ENCODE results near the gene RYR2.
"Not testable (repeated sequence)": the region's sequence is repeated elsewhere in the genome, so short reads cannot be mapped to it uniquely, and the experiment has no call there.

RYR2 gene

GRCh38 chr1:237074371-237075117, 32.6 kb downstream of the RYR2 start:
- no peak for DNase-seq (ENCODE audit: low read depth, low spot score)

DNA sequence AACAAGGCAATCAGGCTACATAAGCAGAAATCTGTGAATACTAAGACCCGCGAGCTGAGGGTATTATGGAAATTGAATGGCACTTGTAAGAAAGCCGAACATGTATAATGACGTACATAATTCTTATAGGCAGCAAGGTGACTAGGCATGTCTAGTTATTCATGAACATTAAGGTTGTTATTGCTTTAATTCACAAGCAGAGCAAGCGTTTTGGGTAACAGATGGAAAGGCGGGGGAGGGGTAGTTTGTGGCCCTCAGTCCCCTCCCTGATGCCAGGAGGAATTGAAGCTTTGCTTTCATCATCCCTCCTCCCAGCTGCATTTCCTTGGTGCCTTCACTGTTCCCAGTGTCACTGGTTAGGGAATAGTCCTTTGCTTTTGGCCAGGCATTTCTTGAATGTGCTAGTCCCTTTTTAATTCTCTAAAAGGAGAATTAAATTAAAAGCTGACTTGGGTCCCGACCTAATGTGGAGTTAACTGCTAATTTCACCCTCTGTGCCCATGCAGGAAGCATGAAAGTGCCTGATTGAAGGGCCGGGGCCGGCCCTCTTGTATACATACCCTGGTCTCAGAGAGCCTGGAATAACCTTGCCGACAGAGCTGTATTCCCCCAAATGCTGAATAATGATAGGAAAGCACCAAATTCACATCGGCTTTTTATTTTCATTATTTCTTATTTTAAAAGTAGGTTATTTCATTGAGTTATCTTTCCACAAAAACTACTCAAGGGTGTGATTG, 42.5 kb downstream of the RYR2 start:
- DNase-seq (ENCODE audit: low read depth, low spot score) = no peak

DNA sequence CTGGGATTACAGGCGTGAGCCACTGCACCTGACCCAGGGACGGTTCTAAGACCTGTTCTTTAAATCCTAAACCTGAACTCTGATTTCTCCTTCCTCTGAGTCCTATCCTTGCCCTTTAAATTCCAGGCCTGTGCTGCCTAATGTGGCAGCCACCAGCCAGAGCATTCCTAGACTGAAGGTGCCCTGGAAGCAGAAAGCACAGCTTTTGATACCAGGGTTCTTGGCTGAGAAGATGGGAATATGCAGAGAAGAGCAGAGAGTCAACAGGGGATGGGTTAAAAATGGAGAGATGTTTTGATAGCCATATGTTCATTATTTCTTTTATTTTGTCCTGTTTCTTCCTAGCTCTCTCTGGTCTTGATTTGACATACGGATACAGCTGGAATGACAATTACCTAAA, 49.7 kb downstream of the RYR2 start:
- no peak for DNase-seq (ENCODE audit: low read depth, low spot score)

DNA sequence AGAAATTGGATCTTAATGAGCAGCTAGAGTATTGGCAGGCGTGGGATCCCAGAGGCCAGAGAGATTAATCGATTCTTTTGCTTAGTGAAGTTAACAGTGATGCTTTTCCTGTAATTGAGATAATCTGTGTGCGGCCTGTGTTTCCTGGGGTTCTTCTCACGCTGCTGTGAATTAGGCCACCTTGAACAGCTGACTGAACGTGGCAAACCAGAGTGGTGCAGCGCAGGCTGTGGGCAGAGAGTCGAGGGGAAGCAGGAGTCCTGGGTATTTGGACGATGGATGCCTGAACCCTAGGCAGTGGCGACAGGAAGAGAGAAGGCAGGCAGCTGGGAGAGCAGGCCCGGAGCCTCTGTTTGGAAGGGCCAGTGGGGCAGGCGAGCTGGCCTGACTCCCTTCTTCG, 51.7 kb downstream of the RYR2 start:
- DNase-seq (ENCODE audit: low read depth, low spot score) = no peak

GRCh38 chr1:237098541-237098940, 56.6 kb downstream of the RYR2 start:
- no peak for DNase-seq (ENCODE audit: low read depth, low spot score)

- no peak for DNase-seq (ENCODE audit: low read depth, low spot score)
Measured at GRCh38 chr1:237103021-237103420, 61.0 kb downstream of the RYR2 start.

DNA sequence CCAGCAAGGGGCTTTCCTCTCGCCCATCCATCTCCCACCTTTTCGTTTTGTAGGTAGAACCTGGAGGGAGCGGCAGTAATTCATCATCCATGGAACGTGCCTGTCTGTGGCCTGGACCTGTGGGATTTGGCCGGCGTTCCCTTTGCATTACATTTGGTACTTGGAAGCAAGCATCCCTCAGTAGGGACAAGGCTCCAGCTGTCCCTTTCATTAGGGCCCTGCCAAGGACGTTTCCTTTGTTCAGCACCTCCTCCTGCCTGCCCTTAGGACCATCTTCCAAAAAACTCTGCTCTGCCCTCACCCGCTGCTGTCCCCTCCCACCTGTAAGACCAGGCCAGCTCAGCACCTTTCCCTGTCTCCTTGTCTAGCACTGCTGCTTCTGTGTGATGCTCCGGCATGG, 62.1 kb downstream of the RYR2 start:
- DNase-seq (ENCODE audit: low read depth, low spot score) = no peak

GRCh38 chr1:237105826-237106225, 63.8 kb downstream of the RYR2 start:
- DNase-seq (ENCODE audit: low read depth, low spot score) = no peak

DNA sequence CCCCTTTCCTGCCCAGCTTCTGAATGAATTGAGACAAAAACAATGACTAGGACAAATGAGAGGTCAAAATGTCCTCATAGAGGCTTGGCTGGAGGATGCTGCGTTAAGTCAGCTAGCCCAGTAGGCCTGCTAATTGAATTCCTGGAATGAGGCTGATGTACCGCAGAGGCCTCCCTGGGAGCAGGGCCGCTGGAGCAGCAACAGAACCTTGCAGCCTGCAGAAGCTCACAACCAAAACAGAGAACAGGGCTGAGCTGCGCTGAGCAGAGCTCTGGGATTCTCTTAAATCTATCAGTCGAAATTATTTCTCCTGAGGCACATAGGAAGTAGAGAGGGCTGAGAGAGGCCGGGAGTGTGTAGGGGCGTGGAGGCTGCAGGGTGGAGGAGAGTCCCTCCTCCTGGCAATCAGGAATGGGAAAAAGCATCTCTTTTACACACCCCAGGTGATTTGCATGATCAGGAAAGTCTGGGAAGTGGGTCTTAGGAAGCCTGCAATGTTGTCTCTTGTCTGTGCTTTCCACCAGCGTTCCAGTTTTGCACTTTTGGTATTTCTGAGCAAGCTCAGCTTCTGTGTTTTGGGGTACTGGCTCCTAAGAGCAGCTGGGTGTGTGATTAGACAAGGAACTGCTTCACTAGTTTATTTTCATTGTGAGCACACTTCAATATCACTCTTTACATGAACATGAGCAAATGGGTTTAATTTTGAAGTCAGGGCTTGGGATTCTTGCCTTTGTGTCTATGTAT, 66.5 kb downstream of the RYR2 start:
- DNase-seq (ENCODE audit: low read depth, low spot score) = no peak

GRCh38 chr1:237111807-237112206, 69.8 kb downstream of the RYR2 start:
- no peak for DNase-seq (ENCODE audit: low read depth, low spot score)

DNA sequence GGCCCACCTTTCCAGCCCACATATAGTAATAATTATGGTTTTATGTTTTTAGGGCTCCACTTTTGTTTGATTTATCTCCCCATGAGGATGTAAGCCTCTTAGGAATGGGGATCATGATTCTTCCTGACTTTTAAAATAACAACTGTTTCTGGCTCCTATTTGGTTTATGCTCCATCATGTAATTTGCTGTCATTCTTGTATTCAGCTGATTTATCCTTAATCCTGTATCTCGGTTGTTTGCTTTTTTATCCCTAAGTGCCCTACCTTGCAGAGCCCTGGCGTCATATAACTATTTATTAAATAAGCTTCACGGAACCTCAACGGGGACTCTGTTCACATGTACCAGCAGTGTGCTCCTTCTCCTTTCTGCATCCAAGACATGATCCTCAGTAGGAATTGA, 70.7 kb downstream of the RYR2 start:
- DNase-seq (ENCODE audit: low read depth, low spot score) = no peak

DNA sequence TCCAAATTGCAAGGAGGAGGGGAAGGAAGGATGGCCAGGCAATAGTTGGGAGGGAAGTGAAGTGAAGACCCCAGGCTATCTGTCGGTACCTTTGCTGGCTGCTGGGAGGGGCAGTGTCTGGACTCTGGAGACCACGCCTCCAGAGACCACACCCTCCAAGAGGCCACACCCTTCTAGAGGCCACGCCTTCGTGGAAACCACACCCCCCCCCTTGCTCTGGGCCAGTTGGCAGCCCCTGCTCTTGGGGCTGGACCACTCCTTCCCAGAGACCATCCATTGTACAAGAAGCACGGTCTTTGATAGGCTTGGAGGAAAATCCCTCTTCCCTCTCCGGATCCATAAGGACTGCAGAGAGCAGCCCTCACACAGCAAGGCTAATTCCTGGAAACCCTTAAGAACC, 73.1 kb downstream of the RYR2 start:
- DNase-seq (ENCODE audit: low read depth, low spot score) = no peak

GRCh38 chr1:237119091-237119490, 77.1 kb downstream of the RYR2 start:
- no peak for DNase-seq (ENCODE audit: low read depth, low spot score)

- DNase-seq (ENCODE audit: low read depth, low spot score) = no peak
Measured at GRCh38 chr1:237120683-237121082, 78.7 kb downstream of the RYR2 start.

GRCh38 chr1:237124856-237125462, 83.0 kb downstream of the RYR2 start:
- DNase-seq (ENCODE audit: low read depth, low spot score) = no peak

DNA sequence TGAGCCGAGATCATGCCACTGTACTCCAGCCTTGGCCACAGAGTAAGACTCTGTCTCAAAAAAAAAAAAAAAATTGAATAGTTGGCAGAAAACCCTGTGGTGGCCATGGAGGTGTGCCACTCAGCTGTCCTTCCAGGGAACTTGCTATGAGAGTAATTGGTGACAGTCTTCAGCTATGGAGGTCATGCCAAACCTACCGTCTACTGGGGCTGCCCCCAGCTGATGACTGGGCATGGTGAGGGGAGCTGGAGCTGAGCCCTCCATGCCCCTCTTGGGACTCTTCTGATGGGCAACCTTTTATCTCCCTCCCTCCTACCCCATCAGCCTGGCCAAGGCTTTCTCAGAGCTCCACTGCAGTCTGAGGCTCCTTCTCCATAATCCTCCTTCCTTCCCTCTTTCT, 84.2 kb downstream of the RYR2 start:
- no peak for DNase-seq (ENCODE audit: low read depth, low spot score)

- not testable (repeated sequence) for DNase-seq (ENCODE audit: low read depth, low spot score)
Measured at GRCh38 chr1:237127301-237127700, 85.3 kb downstream of the RYR2 start.

- DNase-seq (ENCODE audit: low read depth, low spot score) = no peak
Measured at GRCh38 chr1:237133921-237134320, 91.9 kb downstream of the RYR2 start.

DNA sequence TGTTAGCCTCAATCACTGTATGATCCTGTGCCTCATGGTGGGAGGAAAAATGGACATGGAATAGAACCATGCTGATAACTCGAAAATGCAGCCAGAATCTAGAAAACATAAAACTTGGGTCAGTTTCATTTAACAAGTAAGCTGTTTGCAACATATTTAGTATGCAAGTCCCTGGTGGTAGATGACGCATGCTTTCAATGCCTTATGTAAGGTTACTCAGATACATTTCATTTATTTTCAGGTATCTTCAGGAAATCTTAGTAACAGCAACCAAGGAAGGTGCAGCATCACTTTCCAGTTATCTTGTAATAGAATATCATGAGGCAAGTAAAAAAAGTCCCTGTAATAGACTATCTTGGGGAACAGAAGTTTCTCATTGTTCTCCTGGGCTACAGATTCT, 92.9 kb downstream of the RYR2 start:
- DNase-seq (ENCODE audit: low read depth, low spot score) = no peak

GRCh38 chr1:237138551-237138950, 96.6 kb downstream of the RYR2 start:
- DNase-seq (ENCODE audit: low read depth, low spot score) = no peak

GRCh38 chr1:237139732-237140131, 97.7 kb downstream of the RYR2 start:
- DNase-seq (ENCODE audit: low read depth, low spot score) = no peak

- no peak for DNase-seq (ENCODE audit: low read depth, low spot score)
Measured at GRCh38 chr1:237140986-237141385, 99.0 kb downstream of the RYR2 start.
